A549 (cell line): ENCODE results near the gene SIRPA. TPM values are rescaled to one million over a fixed set of nuclear protein-coding genes. Genes with fewer than 3 reads are reported as not detected.

Experiments used
- ATAC-seq, 2 experiments: fragments of 200-7000 bp in 1 of 2; fragments of >200 bp in 1 of 2; cut with Nextera tagmentation in 1 of 2; cut with Tn5 transposase in 1 of 2; 3 replicates each; pipeline versions ENCODE4 v1.8.0 to v1.9.1; 2018 to 2020; ENCODE audit warnings: mild to moderate bottlenecking in 1 of 2, moderate library complexity in 1 of 2
- CTCF ChIA-PET: fragments of 300-600 bp; sonication (Branson Sonifier 250); formaldehyde crosslinking; extraction: SDS; loops from one replicate; lab custom pipeline; 2021; ENCODE audit warnings: antibody characterized with exemption, inconsistent platforms; lab: Yijun Ruan, JAX
- POLR2A ChIA-PET: fragments of 350-600 bp; formaldehyde crosslinking; extraction: SDS; loops from one replicate; lab custom pipeline; 2021; ENCODE audit warnings: antibody characterized with exemption, inconsistent platforms; lab: Yijun Ruan, JAX
- DNase-seq, 2 experiments: peaks; one replicate each; pipeline versions ENCODE4 v3.0.0 to v3.0.0-alpha.2; 2011 to 2016; ENCODE audit warnings: low read depth in 1 of 2, low spot score in 1 of 2
- FAIRE-seq: peaks from 2 replicates; lab custom pipeline; 2011; peaks lifted over from hg19 to GRCh38; lab: Jason Lieb, UNC
- H3K27ac ChIP-seq, 2 experiments: fragments of >200 bp; sonication (Bioruptor Twin); formaldehyde crosslinking; 3 replicates each; pipeline ENCODE4 v1.5.1; 2016 to 2017
- H3K4me1 ChIP-seq: fragments of >200 bp; sonication (Bioruptor Twin); formaldehyde crosslinking; 3 replicates; pipeline ENCODE4 v1.6.1; 2016
- H3K4me2 ChIP-seq: fragments of >200 bp; sonication (Bioruptor Twin); formaldehyde crosslinking; 3 replicates; pipeline ENCODE4 v1.6.1; 2016
- H3K4me3 ChIP-seq: fragments of >200 bp; sonication (Bioruptor Twin); formaldehyde crosslinking; 3 replicates; pipeline ENCODE4 v1.5.1; 2016
- H3K9me3 ChIP-seq: fragments of >200 bp; sonication (Bioruptor Twin); formaldehyde crosslinking; 3 replicates; pipeline ENCODE4 v1.6.1; 2016
- CHD4 ChIP-seq: fragments of 200-600 bp; sonication (generic); IDR thresholded peaks from 2 replicates; pipeline ENCODE4 v1.6.1; 2016; ENCODE audit warnings: antibody characterized with exemption, mild to moderate bottlenecking, borderline replicate concordance
- CTCF ChIP-seq: fragments of >200 bp; sonication (Bioruptor Twin); formaldehyde crosslinking; IDR thresholded peaks from 3 replicates; pipeline ENCODE4 v1.5.1; 2016
- EP300 ChIP-seq, 2 experiments: fragments of >200 bp; sonication (Bioruptor Twin); formaldehyde crosslinking; IDR thresholded peaks; 2 replicates in 1 of 2; 3 replicates in 1 of 2; pipeline ENCODE4 v1.6.1; 2016 to 2017
- HMGXB4 ChIP-seq: fragments of 250-450 bp; sonication (Bioruptor Pico); IDR thresholded peaks from 2 replicates; pipeline ENCODE4 v1.5.0; 2021; ENCODE audit warnings: mild to moderate bottlenecking, moderate library complexity, borderline replicate concordance
- HOXA7 ChIP-seq: fragments of 250-450 bp; sonication (Bioruptor Pico); IDR thresholded peaks from 2 replicates; pipeline ENCODE4 v1.5.0; 2020; ENCODE audit warnings: mild to moderate bottlenecking, moderate library complexity
- HOXB13 ChIP-seq: fragments of 250-450 bp; sonication (Bioruptor Pico); IDR thresholded peaks from 2 replicates; pipeline ENCODE4 v1.5.0; 2020; ENCODE audit warnings: low read depth, mild to moderate bottlenecking, moderate library complexity
- HOXB5 ChIP-seq: fragments of 250-450 bp; sonication (Bioruptor Pico); IDR thresholded peaks from 2 replicates; pipeline ENCODE4 v1.5.0; 2020; ENCODE audit warnings: mild to moderate bottlenecking, moderate library complexity
- MAX ChIP-seq: IDR thresholded peaks from 2 replicates; pipeline ENCODE4 v1.6.1; 2012
- MAZ ChIP-seq: fragments of 150-350 bp; IDR thresholded peaks from 2 replicates; pipeline ENCODE4 v1.6.1; 2014; ENCODE audit warnings: antibody characterized with exemption, low read depth, low read length, borderline replicate concordance
- NR3C1 ChIP-seq: fragments of >200 bp; sonication (Bioruptor Twin); formaldehyde crosslinking; IDR thresholded peaks from 3 replicates; pipeline ENCODE4 v1.6.1; 2017
- PHF8 ChIP-seq: fragments of 200-600 bp; sonication (generic); IDR thresholded peaks from 2 replicates; pipeline ENCODE4 v1.6.1; 2016; ENCODE audit warnings: low read depth, mild to moderate bottlenecking, antibody characterized with exemption, moderate library complexity, borderline replicate concordance
- POLR2AphosphoS2 ChIP-seq: conservative IDR thresholded peaks from 2 replicates; pipeline ENCODE4 v1.6.1; 2012; ENCODE audit warnings: low read length, improper control_type of control experiment, inconsistent platforms
- RARB ChIP-seq: fragments of 250-450 bp; sonication (Bioruptor Pico); IDR thresholded peaks from 2 replicates; pipeline ENCODE4 v1.8.0; 2021; ENCODE audit warnings: mild to moderate bottlenecking, moderate library complexity
- RNF2 ChIP-seq: fragments of 200-600 bp; sonication (generic); IDR thresholded peaks from 2 replicates; pipeline ENCODE4 v1.6.1; 2016; ENCODE audit warnings: low read depth, mild to moderate bottlenecking, antibody characterized with exemption, moderate library complexity, borderline replicate concordance
- SMC3 ChIP-seq: fragments of >200 bp; sonication (Bioruptor Twin); formaldehyde crosslinking; IDR thresholded peaks from 3 replicates; pipeline ENCODE4 v1.6.1; 2018; ENCODE audit warnings: inconsistent platforms
- TFCP2L1 ChIP-seq: fragments of 250-450 bp; sonication (Bioruptor Pico); IDR thresholded peaks from 2 replicates; pipeline ENCODE4 v1.5.0; 2021; ENCODE audit warnings: mild to moderate bottlenecking
- ZC3H11A ChIP-seq: fragments of 450-650 bp; IDR thresholded peaks from 2 replicates; pipeline ENCODE4 v1.6.1; 2014; ENCODE audit warnings: antibody characterized with exemption, mild to moderate bottlenecking
- ZFP36 ChIP-seq: fragments of 450-650 bp; IDR thresholded peaks from 2 replicates; pipeline ENCODE4 v1.6.1; 2014; ENCODE audit warnings: borderline replicate concordance; ENCODE audit not compliant: partially characterized antibody
- ZNF302 ChIP-seq: fragments of 250-450 bp; sonication (Bioruptor Pico); IDR thresholded peaks from 2 replicates; pipeline ENCODE4 v1.9.0; 2021; ENCODE audit warnings: inconsistent platforms, mild to moderate bottlenecking, moderate library complexity
- ZSCAN20 ChIP-seq: fragments of 250-450 bp; sonication (Bioruptor Pico); IDR thresholded peaks from 2 replicates; pipeline ENCODE4 v1.8.0; 2022; ENCODE audit warnings: mild to moderate bottlenecking, moderate library complexity
- WGBS: methylation state at CpG from one replicate; pipeline ENCODE4 v1.1.6; 2017; ENCODE audit errors: missing lambda C conversion rate; 5-methylcytosine and 5-hydroxymethylcytosine counted together
- polyA plus RNA-seq, 4 experiments: library from polyadenylated mRNA; depleted of rRNA in 3 of 4; stranded (reverse); fragments of >200 nt; fragmentation: RNase III in 1 of 4; extraction: RNeasy Plus Mini Kit Qiagen cat#74134 plus additional on column Dnase treatment in 1 of 4; gene quantifications; 2 replicates in 3 of 4; 3 replicates in 1 of 4; pipeline ENCODE4 v1.2.3, GENCODE V29; 2011 to 2017
- TF ChIP-seq, protein P1 (sequence below): fragments of >200 bp; sonication (Bioruptor Twin); formaldehyde crosslinking; IDR thresholded peaks from 3 replicates; pipeline ENCODE4 v1.6.1; 2016

The SIRPA gene
- polyA plus RNA-seq, 2 of the 4 experiments (the other 2 are of a cell fraction), result 12.8 to 21.6 TPM

DNA sequence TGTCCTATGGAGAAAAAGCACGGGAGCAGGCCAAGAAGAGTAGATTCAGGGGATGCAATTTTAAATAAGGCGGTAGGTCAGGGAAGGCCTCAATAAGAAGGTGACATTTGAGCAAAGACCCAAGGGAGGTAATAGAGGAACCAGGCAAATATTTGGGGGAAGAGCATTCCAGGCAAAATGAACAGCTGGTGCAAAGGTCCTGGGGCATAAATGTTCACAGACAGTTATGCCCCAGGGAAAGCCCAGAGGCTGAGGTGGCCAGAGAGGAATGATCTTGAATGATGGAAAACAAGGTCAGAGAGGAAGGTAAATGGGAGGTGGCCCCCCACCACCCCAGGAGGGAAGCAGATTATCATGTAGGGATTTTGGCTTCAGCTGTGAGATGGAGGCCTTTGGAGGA lies 47.4 kb upstream of the SIRPA start:
- DNase-seq, result no peak
- no peak overlapping the region for H3K4me3 ChIP-seq
- CTCF ChIA-PET, result interaction anchor here (1.2 to 3.0 kb wide), 4 partner anchors 9 to 46 kb away, joined by 3 to 9 read pairs (median 6); no protein-coding TSS in a partner anchor
- WGBS, result 77% methylated on average over 2 of the region's 2 CpGs
- TF ChIP-seq RNF2 (no peak), TFCP2L1 (CRISPR knock-in tag) (no peak), RARB (no peak), NR3C1 (no peak), HMGXB4 (CRISPR knock-in tag) (no peak), PHF8 (no peak), ZC3H11A (no peak), CHD4 (no peak), ZNF302 (CRISPR knock-in tag) (no peak), MAX (no peak), CTCF (no peak), EP300 (IDR thresholded peaks at IDR 0.05) (no peak), ZSCAN20 (CRISPR knock-in tag) (no peak), MAZ (no peak)
- TF ChIP-seq, protein P1, sequence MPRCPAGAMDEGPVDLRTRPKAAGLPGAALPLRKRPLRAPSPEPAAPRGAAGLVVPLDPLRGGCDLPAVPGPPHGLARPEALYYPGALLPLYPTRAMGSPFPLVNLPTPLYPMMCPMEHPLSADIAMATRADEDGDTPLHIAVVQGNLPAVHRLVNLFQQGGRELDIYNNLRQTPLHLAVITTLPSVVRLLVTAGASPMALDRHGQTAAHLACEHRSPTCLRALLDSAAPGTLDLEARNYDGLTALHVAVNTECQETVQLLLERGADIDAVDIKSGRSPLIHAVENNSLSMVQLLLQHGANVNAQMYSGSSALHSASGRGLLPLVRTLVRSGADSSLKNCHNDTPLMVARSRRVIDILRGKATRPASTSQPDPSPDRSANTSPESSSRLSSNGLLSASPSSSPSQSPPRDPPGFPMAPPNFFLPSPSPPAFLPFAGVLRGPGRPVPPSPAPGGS, result no peak
- TF ChIP-seq, all 56 proteins: peak for 0
- Histone ChIP-seq H3K9me3 (no peaks in the 10 kb centered on the region), H3K27ac (no peak overlapping the region), H3K4me1 (no peaks in the 10 kb centered on the region), H3K4me2 (no peak overlapping the region)
- POLR2A ChIA-PET, result no interaction called here
- no peak for FAIRE-seq
- ATAC-seq, result no peak

- ChIA-PET CTCF (interaction anchor here (0.6 to 3.0 kb wide), 5 partner anchors 8 to 77 kb away, joined by 3 to 9 read pairs (median 3); no protein-coding TSS in a partner anchor), POLR2A (no interaction called here)
- no peak for TF ChIP-seq ZC3H11A
- no peak for TF ChIP-seq ZFP36
- TF ChIP-seq HOXB5 (CRISPR knock-in tag), result no peak
- TF ChIP-seq HOXA7 (CRISPR knock-in tag), result no peak
- no peak for TF ChIP-seq POLR2AphosphoS2
- no peak for TF ChIP-seq EP300 (IDR thresholded peaks at IDR 0.05)
- TF ChIP-seq SMC3, result no peak
- TF ChIP-seq MAZ, result no peak
- no peak for TF ChIP-seq HMGXB4 (CRISPR knock-in tag)
- TF ChIP-seq ZNF302 (CRISPR knock-in tag), result no peak
- no peak for TF ChIP-seq HOXB13 (CRISPR knock-in tag)
- no peak for TF ChIP-seq TFCP2L1 (CRISPR knock-in tag)
- TF ChIP-seq, protein P1, result no peak
- H3K9me3 ChIP-seq, result no peaks in the 10 kb centered on the region
- no peak for ATAC-seq
- H3K4me1 ChIP-seq, result no peaks in the 10 kb centered on the region
- H3K27ac ChIP-seq, result no peak overlapping the region
- no peak overlapping the region for H3K4me3 ChIP-seq
- FAIRE-seq, result no peak
- no peak overlapping the region for H3K4me2 ChIP-seq
- DNase-seq, result no peak
Observed at GRCh38 chr20:1848373-1848772, 46.8 kb upstream of the SIRPA start.
